Fibroblast of pulmonary artery (primary cell): Measurements from ENCODE around the gene GNAI1.

Experiments used
- DNase-seq: peaks from one replicate; pipeline ENCODE4 v3.0.0-alpha.2; 2010; ENCODE audit warnings: low read depth
- H3K4me3 ChIP-seq: replicated peaks from 2 replicates; pipeline ENCODE4 v1.5.1; 2011; ENCODE audit warnings: low read depth, mild to moderate bottlenecking, control low read depth, low read length, moderate library complexity
- CTCF ChIP-seq: IDR thresholded peaks from 2 replicates; pipeline ENCODE4 v1.5.1; 2011; ENCODE audit warnings: mild to moderate bottlenecking, control low read depth, low read length, inconsistent platforms; ENCODE audit errors: missing control alignments

Gene GNAI1

DNA sequence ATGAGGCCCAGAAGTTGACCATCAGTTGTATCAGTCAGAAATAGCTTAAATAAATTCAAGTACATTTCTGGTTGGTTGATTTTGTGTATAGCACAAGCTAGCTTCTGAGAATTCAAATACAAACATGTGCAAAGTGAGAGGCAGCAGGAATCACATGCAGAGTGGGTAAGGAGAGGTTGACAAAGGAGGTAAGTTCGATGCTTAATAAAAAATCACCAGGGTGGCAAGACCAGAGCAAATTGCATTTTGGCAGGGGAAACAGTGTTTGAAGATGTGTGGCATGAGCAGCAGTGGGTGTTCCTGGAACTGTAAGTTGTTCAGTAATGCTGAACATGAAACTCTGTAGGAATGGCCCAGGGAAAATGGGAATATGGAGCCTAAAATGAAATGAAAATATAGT is 52.6 kb downstream of the GNAI1 start:
- H3K4me3 ChIP-seq = no peak overlapping the region
- DNase-seq = no peak
- no peak for TF ChIP-seq CTCF

- no peak for DNase-seq
- H3K4me3 ChIP-seq = no peak overlapping the region
- no peak for TF ChIP-seq CTCF
Observed at GRCh38 chr7:80187727-80188126, 53.1 kb downstream of the GNAI1 start.

GRCh38 chr7:80189638-80190037 is 55.0 kb downstream of the GNAI1 start:
- DNase-seq = no peak
- TF ChIP-seq CTCF = no peak
- no peak overlapping the region for H3K4me3 ChIP-seq

DNA sequence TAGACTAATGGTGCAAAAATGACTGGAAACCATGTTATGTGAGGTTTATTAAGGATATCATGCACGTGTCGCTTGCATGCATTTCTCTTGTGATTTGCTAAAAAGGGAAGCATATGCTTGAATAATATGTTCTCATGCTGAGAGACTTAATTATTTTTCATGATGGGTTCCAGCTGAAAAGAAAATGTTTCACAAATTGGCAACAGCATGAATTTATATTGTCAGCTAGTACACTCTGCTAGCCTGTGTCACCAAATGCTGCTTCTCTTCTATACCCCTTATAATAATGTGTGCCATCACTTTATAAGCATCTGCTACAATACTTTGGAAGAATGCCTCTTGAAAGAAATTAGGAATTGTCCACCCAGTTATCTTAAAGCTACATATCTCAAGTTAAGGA is 63.0 kb downstream of the GNAI1 start:
- no peak for DNase-seq
- TF ChIP-seq CTCF = no peak
- H3K4me3 ChIP-seq = no peak overlapping the region

- DNase-seq = no peak
- no peak for TF ChIP-seq CTCF
- H3K4me3 ChIP-seq = no peak overlapping the region
Observed at GRCh38 chr7:80199051-80199450, 64.4 kb downstream of the GNAI1 start.

GRCh38 chr7:80204454-80204853 is 69.8 kb downstream of the GNAI1 start:
- no peak overlapping the region for H3K4me3 ChIP-seq
- DNase-seq = no peak
- no peak for TF ChIP-seq CTCF

GRCh38 chr7:80204919-80205318 is 70.3 kb downstream of the GNAI1 start:
- no peak for DNase-seq
- H3K4me3 ChIP-seq = no peak overlapping the region
- no peak for TF ChIP-seq CTCF
